NT2/D1 (cell line): ENCODE measurements around the gene XRN2.

Experiments
- YY1 ChIP-seq: IDR thresholded peaks from 2 replicates; pipeline ENCODE4 v1.6.1; 2011; ENCODE audit not compliant: insufficient read length, insufficient read depth
- ZNF274 ChIP-seq: IDR thresholded peaks from 2 replicates; pipeline ENCODE4 v1.6.1; 2011; ENCODE audit warnings: mild to moderate bottlenecking, low read depth, low read length

DNA sequence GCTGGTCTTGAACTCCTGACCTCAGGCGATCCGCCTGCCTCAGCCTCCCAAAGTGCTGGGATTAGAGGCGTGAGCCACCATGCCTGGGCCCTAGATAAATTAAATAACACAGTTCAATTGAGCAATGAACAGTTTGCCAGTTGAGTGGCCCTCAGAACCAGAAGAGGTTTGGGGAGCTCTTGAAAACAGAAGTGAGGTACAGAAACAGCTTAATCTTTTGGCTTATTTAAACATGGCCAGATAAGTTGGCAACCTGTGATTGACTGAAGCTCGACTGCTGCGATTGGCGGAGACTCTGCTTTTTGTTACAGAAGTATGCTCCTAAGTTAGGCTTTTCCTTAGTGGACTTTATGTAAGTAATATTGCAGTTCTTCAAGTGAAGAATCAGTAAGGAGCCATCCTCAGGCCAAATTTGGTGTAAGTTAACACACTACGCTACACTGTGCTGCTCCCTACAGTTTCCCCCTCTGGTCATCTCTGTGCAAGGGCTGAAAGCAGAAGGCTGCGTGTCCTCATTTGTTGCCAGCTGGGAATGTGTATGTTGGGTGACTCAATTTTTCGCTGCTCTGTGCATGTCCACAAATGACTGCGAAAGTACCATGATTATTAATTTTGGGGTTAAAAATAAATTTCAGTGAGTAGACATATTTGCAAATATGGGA is 9.8 kb downstream of the XRN2 start:
- TF ChIP-seq ZNF274 (no peak), YY1 (no peak)
